H1 (cell line): ENCODE measurements around the gene GABRP. TPM values are rescaled to one million over a fixed set of nuclear protein-coding genes. Genes with fewer than 3 reads are reported as not detected.

Experiments
- CTCF ChIA-PET: fragments of 300-600 bp; sonication (Branson Sonifier 250); formaldehyde crosslinking; loops from one replicate; lab custom pipeline; 2021; ENCODE audit not compliant: partially characterized antibody; lab: Charles Lee
- POLR2A ChIA-PET: fragments of 300-600 bp; sonication (Branson Sonifier 250); formaldehyde crosslinking; loops from one replicate; lab custom pipeline; 2021; ENCODE audit warnings: inconsistent platforms; ENCODE audit not compliant: partially characterized antibody; lab: Charles Lee
- DNase-seq, 2 experiments: peaks; one replicate each; pipeline versions ENCODE4 v3.0.0 to v3.0.0-alpha.2; 2010 to 2022; ENCODE audit warnings: low spot score in 2 of 2, low read depth in 1 of 2, mixed read lengths in 1 of 2
- FAIRE-seq: peaks from 2 replicates; lab custom pipeline; 2011; peaks lifted over from hg19 to GRCh38; lab: Jason Lieb, UNC
- H2AFZ ChIP-seq: 2 replicates; pipeline ENCODE4 v1.8.1; 2012; ENCODE audit warnings: low read length, inconsistent platforms
- H2AK5ac ChIP-seq: 2 replicates; pipeline ENCODE4 v1.6.1; 2013; ENCODE audit warnings: low read depth, low read length
- H2BK120ac ChIP-seq: replicated peaks from 2 replicates; pipeline ENCODE3; 2013; ENCODE audit warnings: low read depth, low read length, inconsistent platforms
- H2BK12ac ChIP-seq: 2 replicates; pipeline ENCODE4 v1.6.1; 2013; ENCODE audit warnings: low read depth, low read length
- H2BK15ac ChIP-seq: 2 replicates; pipeline ENCODE4 v1.6.1; 2013; ENCODE audit warnings: low read length
- H2BK20ac ChIP-seq: 2 replicates; pipeline ENCODE4 v1.6.1; 2013; ENCODE audit warnings: low read length
- H2BK5ac ChIP-seq: 2 replicates; pipeline ENCODE4 v1.6.1; 2013; ENCODE audit warnings: low read depth, low read length
- H3K14ac ChIP-seq: 2 replicates; pipeline ENCODE4 v1.6.1; 2013; ENCODE audit warnings: inconsistent platforms; ENCODE audit not compliant: insufficient read length
- H3K18ac ChIP-seq: 2 replicates; pipeline ENCODE4 v1.6.1; 2013; ENCODE audit warnings: low read length; ENCODE audit errors: extremely low read depth
- H3K23ac ChIP-seq: 2 replicates; pipeline ENCODE4 v1.6.1; 2013; ENCODE audit warnings: inconsistent platforms; ENCODE audit not compliant: insufficient read length
- H3K23me2 ChIP-seq: 2 replicates; pipeline ENCODE4 v1.6.1; 2013; ENCODE audit warnings: low read depth, low read length
- H3K27ac ChIP-seq: 2 replicates; pipeline ENCODE4 v1.6.1; 2011; ENCODE audit warnings: low read depth, low read length, inconsistent platforms
- H3K27me3 ChIP-seq, 4 experiments: replicated peaks in 1 of 4; 1 replicate in 1 of 4; 2 replicates in 3 of 4; pipeline versions ENCODE4 v1.6.1 to v1.8.1; 2011 to 2013; ENCODE audit warnings: low read length in 3 of 4, mild to moderate bottlenecking in 3 of 4, inconsistent platforms in 2 of 4, mixed read lengths in 2 of 4, moderate library complexity in 1 of 4; ENCODE audit not compliant: control insufficient read depth in 3 of 4, insufficient read depth in 3 of 4; ENCODE audit errors: extremely low read depth in 1 of 4
- H3K36me3 ChIP-seq, 4 experiments: 2 replicates each; pipeline versions ENCODE4 v1.6.1 to v1.8.1; 2011 to 2013; ENCODE audit warnings: mild to moderate bottlenecking in 4 of 4, low read length in 3 of 4, moderate library complexity in 2 of 4, control low read depth in 1 of 4, inconsistent platforms in 1 of 4; ENCODE audit not compliant: insufficient read depth in 4 of 4, control insufficient read depth in 2 of 4
- H3K4ac ChIP-seq: replicated peaks from 2 replicates; pipeline ENCODE3; 2013; ENCODE audit warnings: low read length, low read depth, mixed read lengths, inconsistent platforms; ENCODE audit not compliant: insufficient read length
- H3K4me1 ChIP-seq, 4 experiments: replicated peaks in 1 of 4; 1 replicate in 1 of 4; 2 replicates in 3 of 4; pipeline versions ENCODE4 v1.6.1 to v1.8.1; 2011 to 2013; ENCODE audit warnings: low read length in 3 of 4, inconsistent platforms in 2 of 4, mixed read lengths in 1 of 4; ENCODE audit not compliant: insufficient read depth in 4 of 4, control insufficient read depth in 3 of 4
- H3K4me2 ChIP-seq, 2 experiments: 2 replicates each; pipeline versions ENCODE4 v1.6.1 to v1.8.1; 2011 to 2013; ENCODE audit warnings: low read depth in 2 of 2, low read length in 2 of 2, control low read depth in 1 of 2, inconsistent platforms in 1 of 2, mild to moderate bottlenecking in 1 of 2; ENCODE audit not compliant: insufficient read depth in 1 of 2
- H3K4me3 ChIP-seq, 4 experiments: fragments of 200-600, 300-600 bp in 1 of 4; sonication (generic), shearing (Covaris generic), sonication (Bioruptor Twin) in 1 of 4; 2 replicates each; pipeline versions ENCODE4 v1.5.1 to v1.8.1; 2011 to 2016; ENCODE audit warnings: low read length in 4 of 4, low read depth in 3 of 4, control low read depth in 2 of 4, inconsistent platforms in 2 of 4, mild to moderate bottlenecking in 2 of 4, mixed read lengths in 1 of 4, moderate library complexity in 1 of 4; ENCODE audit not compliant: insufficient read depth in 2 of 4; ENCODE audit errors: extremely low read depth in 1 of 4
- H3K56ac ChIP-seq: replicated peaks from 2 replicates; pipeline ENCODE3; 2013; ENCODE audit warnings: low read depth, mild to moderate bottlenecking, mixed read lengths, low read length, inconsistent platforms; ENCODE audit not compliant: insufficient read length
- H3K79me1 ChIP-seq: 2 replicates; pipeline ENCODE4 v1.6.1; 2013; ENCODE audit warnings: low read depth, low read length, control low read depth
- H3K79me2 ChIP-seq, 2 experiments: 2 replicates each; pipeline versions ENCODE4 v1.6.1 to v1.8.1; 2012 to 2013; ENCODE audit warnings: low read length in 2 of 2, mild to moderate bottlenecking in 2 of 2, inconsistent platforms in 1 of 2; ENCODE audit not compliant: insufficient read depth in 2 of 2, control insufficient read depth in 1 of 2
- H3K9ac ChIP-seq, 4 experiments: replicated peaks in 1 of 4; 1 replicate in 1 of 4; 2 replicates in 3 of 4; pipeline versions ENCODE4 v1.6.1 to v1.8.1; 2011 to 2013; ENCODE audit warnings: low read depth in 3 of 4, low read length in 3 of 4, control low read depth in 2 of 4, mild to moderate bottlenecking in 2 of 4, moderate library complexity in 2 of 4, inconsistent platforms in 1 of 4; ENCODE audit errors: extremely low read depth in 1 of 4
- H3K9me3 ChIP-seq, 2 experiments: 2 replicates each; pipeline versions ENCODE4 v1.6.1 to v1.8.1; 2012 to 2013; ENCODE audit warnings: mild to moderate bottlenecking in 2 of 2, moderate library complexity in 2 of 2, control low read depth in 1 of 2, inconsistent platforms in 1 of 2, low read depth in 1 of 2, low read length in 1 of 2, mixed read lengths in 1 of 2; ENCODE audit not compliant: insufficient read depth in 2 of 2
- H4K20me1 ChIP-seq, 2 experiments: replicated peaks in 1 of 2; 2 replicates each; pipeline versions ENCODE3 to v1.8.1; 2011 to 2013; ENCODE audit warnings: inconsistent platforms in 2 of 2, low read length in 2 of 2, mild to moderate bottlenecking in 1 of 2; ENCODE audit not compliant: insufficient read depth in 2 of 2, control insufficient read depth in 1 of 2
- H4K5ac ChIP-seq: 2 replicates; pipeline ENCODE4 v1.6.1; 2013; ENCODE audit warnings: low read length, low read depth, mixed read lengths, inconsistent platforms; ENCODE audit not compliant: insufficient read length
- H4K8ac ChIP-seq: 2 replicates; pipeline ENCODE4 v1.8.0; 2013; ENCODE audit warnings: mild to moderate bottlenecking, moderate library complexity, low read length, inconsistent platforms; ENCODE audit not compliant: insufficient read depth; ENCODE audit errors: extremely low read depth
- H4K91ac ChIP-seq: replicated peaks from 2 replicates; pipeline ENCODE3; 2013; ENCODE audit warnings: low read length, mixed read lengths, inconsistent platforms; ENCODE audit not compliant: insufficient read length
- polyA plus RNA-seq, 7 experiments: library from polyadenylated mRNA; depleted of rRNA in 3 of 7; stranded (reverse) in 5 of 7; unstranded in 2 of 7; fragments of >200 nt in 5 of 7; fragments of 200-250 nt in 2 of 7; gene quantifications; 1 replicate in 5 of 7; 2 replicates in 1 of 7; 4 replicates in 1 of 7; pipeline versions ENCODE4 v1.2.1 to v1.2.3, GENCODE V29; 2011 to 2013; ENCODE audit warnings: missing spikeins in 2 of 7, mixed read lengths in 2 of 7
- total RNA-seq: library from RNA; stranded (reverse); fragmentation: NEBNext Ultra II Directional; extraction: Animal tissue kit (Norgen Biotek cat#: 25700); gene quantifications from 2 replicates; pipeline ENCODE4 v1.2.1, GENCODE V29; 2021

Gene GABRP
- total and polyA plus RNA-seq, 2 of the 8 experiments (the other 6 are each of a cell fraction or from before 2014, with no cell fraction given): 3.7 to 4.0 TPM

DNA sequence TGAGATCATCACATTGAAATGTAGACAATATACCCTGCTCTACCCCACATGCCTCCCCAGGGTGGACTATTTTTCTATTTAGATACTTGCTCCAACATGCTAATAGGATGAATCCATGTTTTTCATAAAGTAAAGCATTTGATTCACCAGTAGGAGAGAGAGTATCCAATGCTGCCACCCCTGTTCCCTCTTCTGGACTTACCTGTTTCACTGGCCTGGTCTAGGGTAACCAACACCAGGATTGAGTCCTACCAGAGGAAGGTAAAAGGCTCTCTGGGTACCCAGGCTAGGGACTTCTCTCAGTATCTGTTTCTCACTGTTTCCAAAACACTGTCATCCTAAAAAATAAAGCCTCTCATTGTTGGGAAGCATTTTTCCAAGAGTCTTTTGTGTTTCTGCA, 30.2 kb upstream of the GABRP start:
- POLR2A ChIA-PET: interaction anchor here (11.3 kb wide), 1 partner anchor 6 kb away, joined by 190 read pairs; no protein-coding TSS in a partner anchor

More for the DNA sequence above, 30.2 kb upstream of the GABRP start:
- Histone ChIP-seq H3K27me3 (no peaks in the 10 kb centered on the region), H2AFZ (no peak overlapping the region), H3K23ac (no peak overlapping the region), H3K4me3 (no peak overlapping the region), H3K18ac (no peak overlapping the region), H2AK5ac (no peak overlapping the region), H3K27ac (no peak overlapping the region), H4K5ac (no peak overlapping the region), H3K23me2 (peaks cover 10% of the 10 kb centered on the region; the same call in 1 of the 2 replicates), H4K20me1 (no peaks in the 10 kb centered on the region), H3K36me3 (0 out of 8 replicates have a peak, but pooled peaks cover 0 to 4% (median 0%) of the 10 kb centered on the region in 4 experiments), H3K14ac (no peak overlapping the region), H2BK20ac (0 out of 2 replicates have a peak overlapping the region, but pooled peaks have one; percentile 25), H3K4me2 (no peak overlapping the region), H2BK5ac (no peak overlapping the region), H2BK120ac (no peak overlapping the region), H4K91ac (no peak overlapping the region), H3K56ac (no peak overlapping the region), H3K9me3 (no peaks in the 10 kb centered on the region), H2BK15ac (no peak overlapping the region), H3K4ac (no peak overlapping the region), H3K79me1 (no peaks in the 10 kb centered on the region), H3K4me1 (peaks cover 0 to 4% (median 0%) of the 10 kb centered on the region in 4 experiments; a peak in 1 of 7 replicates), H3K79me2 (no peaks in the 10 kb centered on the region), H2BK12ac (no peak overlapping the region), H3K9ac (no peak overlapping the region), H4K8ac (no peak overlapping the region)
- CTCF ChIA-PET: interaction anchor here (11.0 to 21.2 kb wide), 2 partner anchors 17 to 37 kb away, joined by 151 to 650 read pairs; partner anchors contain the start of gene GABRP
- DNase-seq (no peak), FAIRE-seq (no peak)
